Upper lobe of left lung (tissue), 4 donors: Measurements from ENCODE around the gene CD70.

Experiments used
- EP300 ChIP-seq, 4 donors: sonication (generic); formaldehyde crosslinking; IDR thresholded peaks; one replicate each; pipeline ENCODE4 v1.5.1; 2017; ENCODE audit warnings: antibody characterized with exemption in 4 of 4, control low read depth in 2 of 4
- POLR2A ChIP-seq, 4 donors: fragments of 450-650 bp; IDR thresholded peaks; one replicate each; pipeline ENCODE4 v1.5.1; 2016 to 2017; ENCODE audit warnings: antibody characterized with exemption in 4 of 4, mild to moderate bottlenecking in 2 of 4
- POLR2AphosphoS5 ChIP-seq, 2 donors: sonication (generic); formaldehyde crosslinking; IDR thresholded peaks; one replicate each; pipeline ENCODE4 v1.5.1; 2017; ENCODE audit warnings: antibody characterized with exemption in 2 of 2
- TF ChIP-seq, protein P1 (sequence below), 6 experiments: fragments of 450-650 bp in 4 of 6; fragments of 200-600 bp in 2 of 6; sonication (generic) in 2 of 6; IDR thresholded peaks; one replicate each; pipeline ENCODE4 v1.5.1; 2016 to 2019; ENCODE audit warnings: antibody characterized with exemption in 6 of 6

DNA sequence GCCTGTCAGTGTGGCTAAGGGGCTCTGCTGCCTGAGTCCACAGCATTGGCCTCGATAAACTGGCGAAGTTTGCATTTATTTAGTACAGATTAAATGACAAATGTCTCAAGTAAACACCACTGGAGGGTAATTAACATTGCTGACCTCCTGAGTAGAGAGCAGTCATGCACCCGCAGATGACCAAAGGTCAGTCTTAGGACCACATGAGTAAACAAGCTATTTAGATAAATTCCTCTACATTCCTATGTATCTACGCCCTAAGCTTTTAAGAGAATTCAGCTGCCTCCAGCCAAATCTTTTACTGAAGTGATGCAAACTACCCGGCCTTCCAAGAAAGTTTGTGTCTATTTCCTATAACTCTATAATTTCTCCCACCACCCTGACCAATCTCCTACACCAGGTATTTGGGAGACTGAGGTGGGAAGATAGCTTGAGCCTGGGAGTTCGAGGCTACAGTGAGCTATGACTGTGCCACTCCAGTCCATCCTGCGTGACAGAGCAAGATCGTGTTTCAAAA is 22.9 kb downstream of the CD70 start:
- TF ChIP-seq, protein P1, sequence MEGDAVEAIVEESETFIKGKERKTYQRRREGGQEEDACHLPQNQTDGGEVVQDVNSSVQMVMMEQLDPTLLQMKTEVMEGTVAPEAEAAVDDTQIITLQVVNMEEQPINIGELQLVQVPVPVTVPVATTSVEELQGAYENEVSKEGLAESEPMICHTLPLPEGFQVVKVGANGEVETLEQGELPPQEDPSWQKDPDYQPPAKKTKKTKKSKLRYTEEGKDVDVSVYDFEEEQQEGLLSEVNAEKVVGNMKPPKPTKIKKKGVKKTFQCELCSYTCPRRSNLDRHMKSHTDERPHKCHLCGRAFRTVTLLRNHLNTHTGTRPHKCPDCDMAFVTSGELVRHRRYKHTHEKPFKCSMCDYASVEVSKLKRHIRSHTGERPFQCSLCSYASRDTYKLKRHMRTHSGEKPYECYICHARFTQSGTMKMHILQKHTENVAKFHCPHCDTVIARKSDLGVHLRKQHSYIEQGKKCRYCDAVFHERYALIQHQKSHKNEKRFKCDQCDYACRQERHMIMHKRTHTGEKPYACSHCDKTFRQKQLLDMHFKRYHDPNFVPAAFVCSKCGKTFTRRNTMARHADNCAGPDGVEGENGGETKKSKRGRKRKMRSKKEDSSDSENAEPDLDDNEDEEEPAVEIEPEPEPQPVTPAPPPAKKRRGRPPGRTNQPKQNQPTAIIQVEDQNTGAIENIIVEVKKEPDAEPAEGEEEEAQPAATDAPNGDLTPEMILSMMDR (IDR thresholded peaks at IDR 0.05), result no peak
- TF ChIP-seq EP300 (IDR thresholded peaks at IDR 0.05) (no peak), POLR2A (IDR thresholded peaks at IDR 0.05) (no peak), POLR2AphosphoS5 (IDR thresholded peaks at IDR 0.05) (no peak)
